Aorta (tissue), 5 donors: Measurements from ENCODE around the gene TFAP2C. TPM values are rescaled to one million over a fixed set of nuclear protein-coding genes. Genes with fewer than 3 reads are reported as not detected.

Experiments used
- ATAC-seq: fragments of 200-7000 bp; cut with Tn5 transposase; one replicate; pipeline ENCODE4 v1.9.1; 2022; ENCODE audit warnings: moderate library complexity; ENCODE audit not compliant: low FRiP score
- DNase-seq, 2 donors: peaks; one replicate each; pipeline ENCODE4 v3.0.0-alpha.2; 2020
- H3K27ac ChIP-seq, 2 donors: one replicate each; pipeline ENCODE4 v1.5.1; 2013; ENCODE audit warnings: low read length in 2 of 2, mild to moderate bottlenecking in 2 of 2, moderate library complexity in 2 of 2, control low read depth in 1 of 2, inconsistent platforms in 1 of 2, low read depth in 1 of 2
- H3K27me3 ChIP-seq, 2 donors: one replicate each; pipeline ENCODE4 v1.6.1; 2013; ENCODE audit warnings: control low read depth in 1 of 2, low read length in 1 of 2, mild to moderate bottlenecking in 1 of 2, moderate library complexity in 1 of 2; ENCODE audit not compliant: insufficient read depth in 2 of 2, control insufficient read depth in 1 of 2
- H3K36me3 ChIP-seq, 2 donors: one replicate each; pipeline ENCODE4 v1.6.1; 2013; ENCODE audit warnings: control low read depth in 1 of 2, low read length in 1 of 2, mild to moderate bottlenecking in 1 of 2; ENCODE audit not compliant: insufficient read depth in 2 of 2, control insufficient read depth in 1 of 2
- H3K4me1 ChIP-seq, 2 donors: one replicate each; pipeline ENCODE4 v1.6.1; 2013; ENCODE audit warnings: low read length in 2 of 2, control low read depth in 1 of 2, mild to moderate bottlenecking in 1 of 2, moderate library complexity in 1 of 2; ENCODE audit not compliant: insufficient read depth in 2 of 2, control insufficient read depth in 1 of 2
- H3K4me3 ChIP-seq, 2 donors: one replicate each; pipeline ENCODE4 v1.5.1; 2013; ENCODE audit warnings: low read length in 2 of 2, control low read depth in 1 of 2, mild to moderate bottlenecking in 1 of 2
- H3K9me3 ChIP-seq: one replicate; pipeline ENCODE4 v1.6.1; 2013; ENCODE audit warnings: mild to moderate bottlenecking, low read length; ENCODE audit not compliant: control insufficient read depth
- WGBS, 2 donors: extraction: QIAGEN DNeasy Blood & Tissue Kit; methylation state at CpG; one replicate each; pipeline ENCODE4 v1.1.7; 2013; 5-methylcytosine and 5-hydroxymethylcytosine counted together
- intact Hi-C, 2 donors: fragments of 100-400 bp; cut with DNase I; formaldehyde crosslinking; loops; one replicate each; pipeline versions ENCODE4 v1.14.2 to v1.15.0; 2022
- polyA plus RNA-seq, 2 donors: library from polyadenylated mRNA; stranded (reverse); fragments of 200-250 nt; gene quantifications; one replicate each; pipeline ENCODE4 v1.2.3, GENCODE V29; 2013
- total RNA-seq, 2 donors: library from RNA; stranded (reverse); fragmentation: NEBNext Ultra II Directional; extraction: Animal tissue kit (Norgen Biotek cat#: 25700); gene quantifications; one replicate each; pipeline ENCODE4 v1.2.1, GENCODE V29; 2021
- donor health status: healthy with polysubstance abuse.
- donor health status: Bipolar disorder and iron deficiency.
- donor health status: DM: no; HTN: no; CAD: no.
- donor health status: DM: no; HTN: no; CAD: no.
- donor health status: DM: yes; HTN: yes; CAD: no.

The TFAP2C gene
- total and polyA plus RNA-seq, 4 donors, result 0.39 to 0.54 TPM; not detected in 2

GRCh38 chr20:56631318-56631989 is 2.3 kb downstream of the TFAP2C start:
- WGBS, 2 donors, result 6 to 10% methylated on average over 39 to 48 of the region's 48 CpGs
- Histone ChIP-seq H3K36me3 (no peaks in the 10 kb centered on the region), H3K27ac (no peak overlapping the region), H3K27me3 (peaks cover 0 to 6% of the 10 kb centered on the region in 2 donors), H3K4me1 (no peaks in the 10 kb centered on the region), H3K9me3 (no peaks in the 10 kb centered on the region), H3K4me3 (no peak overlapping the region)
- DNase-seq, result no peak
- no peak for ATAC-seq
- intact Hi-C loops, result no loop called here

DNA sequence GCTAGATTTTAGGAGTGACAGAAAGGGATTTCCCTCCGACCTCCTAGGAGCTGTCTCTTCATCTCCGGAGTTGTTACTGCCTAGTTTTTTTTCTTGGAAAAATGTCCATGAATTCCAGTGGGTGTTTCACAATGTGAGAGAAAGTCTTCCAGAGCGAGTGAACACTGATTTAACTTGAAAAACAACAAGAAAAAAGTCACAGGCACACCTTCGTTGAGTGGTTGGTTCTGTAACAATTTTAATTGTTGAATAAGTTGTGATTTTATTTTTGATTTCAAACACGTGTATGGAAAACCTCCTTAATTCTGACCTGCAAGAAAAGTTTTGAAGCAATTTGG is 2.9 kb downstream of the TFAP2C start:
- Histone ChIP-seq H3K27me3 (peaks cover 0 to 6% of the 10 kb centered on the region in 2 donors), H3K4me1 (no peaks in the 10 kb centered on the region), H3K36me3 (no peaks in the 10 kb centered on the region), H3K27ac (no peak overlapping the region), H3K9me3 (no peaks in the 10 kb centered on the region), H3K4me3 (no peak overlapping the region)
- ATAC-seq (no peak), DNase-seq (no peak)
- intact Hi-C loops, result no loop called here
- 41 to 55% methylated on average over 5 of the region's 5 CpGs for WGBS, 2 donors

DNA sequence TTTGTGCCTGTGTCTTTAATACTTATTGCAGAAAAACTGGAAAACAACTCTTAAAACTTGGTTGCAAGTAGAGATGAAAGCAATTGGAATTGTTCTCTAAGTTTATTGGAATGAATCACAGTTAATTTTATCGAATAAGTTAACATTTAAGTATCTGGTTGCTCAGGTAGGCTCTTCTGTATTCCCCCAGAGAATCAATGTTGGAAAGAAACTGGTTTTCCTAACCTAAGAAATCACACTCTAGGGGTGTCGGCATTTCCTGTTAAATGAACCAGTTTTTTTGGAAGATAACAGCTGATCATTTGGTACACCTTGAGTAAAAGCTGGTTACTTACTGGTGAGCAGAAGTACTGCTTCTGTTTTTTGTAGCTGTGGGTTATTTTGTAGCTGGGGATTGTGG is 5.2 kb downstream of the TFAP2C start:
- H3K27me3 ChIP-seq, result peaks cover 0 to 5% of the 10 kb centered on the region in 2 donors
- WGBS, 2 donors, result 85 to 91% methylated on average over 2 of the region's 2 CpGs
- DNase-seq (no peak), ATAC-seq (no peak)
- H3K4me1 ChIP-seq, result no peaks in the 10 kb centered on the region
- H3K27ac ChIP-seq, result no peak overlapping the region
- intact Hi-C loops, result no loop called here
- H3K36me3 ChIP-seq, result no peaks in the 10 kb centered on the region
- no peak overlapping the region for H3K4me3 ChIP-seq
- no peaks in the 10 kb centered on the region for H3K9me3 ChIP-seq

DNA sequence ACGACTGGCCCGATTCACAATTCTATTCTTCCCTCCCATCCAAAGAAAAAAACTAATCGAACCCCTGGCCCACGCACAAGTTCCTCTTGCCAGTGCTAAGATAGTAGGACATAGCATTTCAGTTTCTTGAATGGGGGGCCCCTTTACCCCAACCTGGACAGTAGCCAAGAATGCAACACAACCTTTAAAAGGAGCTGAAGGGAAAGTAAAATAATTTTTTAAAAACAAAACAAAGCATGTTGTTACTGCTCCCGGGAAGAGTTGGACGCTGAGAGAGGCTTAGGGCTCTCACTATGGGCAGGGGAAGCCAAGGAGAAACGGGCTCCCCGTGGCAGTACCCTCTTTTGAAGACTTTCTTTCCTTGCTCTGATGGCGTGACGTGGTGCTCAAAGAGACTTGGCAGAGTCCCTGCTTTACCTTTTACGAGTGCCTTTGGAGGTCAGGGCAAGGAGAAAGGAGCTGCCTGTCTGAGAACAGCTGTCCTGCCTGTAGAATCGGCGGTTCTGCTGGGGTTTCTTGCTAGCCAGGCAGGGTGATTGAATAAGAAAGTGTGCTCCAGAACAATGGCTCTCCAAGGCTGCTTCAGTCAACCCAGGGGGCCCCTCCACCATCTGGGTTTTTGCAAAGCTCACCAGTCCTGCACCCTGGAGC is 5.8 kb downstream of the TFAP2C start:
- Histone ChIP-seq H3K4me3 (no peak overlapping the region), H3K4me1 (no peaks in the 10 kb centered on the region), H3K27ac (no peak overlapping the region), H3K9me3 (no peaks in the 10 kb centered on the region), H3K27me3 (peaks cover 0 to 1% of the 10 kb centered on the region in 2 donors), H3K36me3 (no peaks in the 10 kb centered on the region)
- ATAC-seq, result no peak
- 37 to 40% methylated on average over 13 of the region's 13 CpGs for WGBS, 2 donors
- DNase-seq, result no peak
- intact Hi-C loops, result no loop called here

GRCh38 chr20:56636716-56637115 is 7.6 kb downstream of the TFAP2C start:
- intact Hi-C loops, result no loop called here

DNA sequence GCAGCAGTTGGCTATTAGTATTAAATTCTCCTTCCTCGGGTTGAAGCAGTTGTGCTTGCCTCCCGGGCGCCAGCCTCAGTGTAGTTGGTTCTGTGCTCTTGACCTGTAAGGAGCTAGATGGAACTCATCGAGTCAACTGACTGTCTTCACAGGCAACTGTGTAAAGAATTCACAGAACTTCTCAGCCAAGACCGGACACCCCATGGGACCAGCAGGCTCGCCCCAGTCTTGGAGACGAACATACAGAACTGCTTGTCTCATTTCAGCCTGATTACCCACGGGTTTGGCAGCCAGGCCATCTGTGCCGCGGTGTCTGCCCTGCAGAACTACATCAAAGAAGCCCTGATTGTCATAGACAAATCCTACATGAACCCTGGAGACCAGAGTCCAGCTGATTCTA is 8.5 kb downstream of the TFAP2C start:
- ATAC-seq, result no peak
- H3K9me3 ChIP-seq, result no peaks in the 10 kb centered on the region
- intact Hi-C loops, result no loop called here
- H3K4me3 ChIP-seq, result no peak overlapping the region
- no peaks in the 10 kb centered on the region for H3K4me1 ChIP-seq
- no peak overlapping the region for H3K27ac ChIP-seq
- H3K36me3 ChIP-seq, result no peaks in the 10 kb centered on the region
- DNase-seq, result no peak
- no peaks in the 10 kb centered on the region for H3K27me3 ChIP-seq
- 64 to 70% methylated on average over 10 of the region's 10 CpGs for WGBS, 2 donors

More at GRCh38 chr20:56636716-56637115, 7.6 kb downstream of the TFAP2C start:
- Histone ChIP-seq H3K27me3 (no peaks in the 10 kb centered on the region), H3K4me3 (no peak overlapping the region), H3K4me1 (no peaks in the 10 kb centered on the region), H3K9me3 (no peaks in the 10 kb centered on the region), H3K36me3 (no peaks in the 10 kb centered on the region), H3K27ac (no peak overlapping the region)
- ATAC-seq (no peak), DNase-seq (no peak)
- WGBS, 2 donors, result 69 to 70% methylated on average over 3 of the region's 3 CpGs

DNA sequence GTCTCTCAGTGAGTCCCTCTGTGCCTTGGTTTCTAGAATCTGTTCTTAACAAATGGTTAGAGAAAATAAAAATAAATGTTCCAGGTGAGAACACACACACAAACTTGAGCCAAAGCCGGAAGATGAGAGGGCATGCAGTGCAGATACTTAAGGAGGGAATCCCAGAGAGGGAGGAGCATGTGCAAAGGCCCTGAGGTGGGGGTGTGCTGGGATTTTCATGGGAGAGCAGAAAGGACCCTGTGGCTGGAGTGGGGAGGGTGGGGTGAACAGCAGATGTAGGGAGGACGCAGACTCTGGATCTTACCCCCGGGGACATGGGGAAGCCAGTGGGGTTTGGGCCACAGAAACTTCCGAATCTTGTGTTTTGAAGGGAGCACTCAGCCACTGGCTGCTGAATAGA is 17.5 kb downstream of the TFAP2C start:
- Histone ChIP-seq H3K9me3 (no peaks in the 10 kb centered on the region), H3K36me3 (no peaks in the 10 kb centered on the region), H3K27me3 (no peaks in the 10 kb centered on the region), H3K4me1 (no peaks in the 10 kb centered on the region), H3K27ac (no peak overlapping the region), H3K4me3 (no peak overlapping the region)
- DNase-seq, result no peak
- WGBS, 2 donors, result 84 to 86% methylated on average over 4 of the region's 4 CpGs
- intact Hi-C loops, result no loop called here
- no peak for ATAC-seq

DNA sequence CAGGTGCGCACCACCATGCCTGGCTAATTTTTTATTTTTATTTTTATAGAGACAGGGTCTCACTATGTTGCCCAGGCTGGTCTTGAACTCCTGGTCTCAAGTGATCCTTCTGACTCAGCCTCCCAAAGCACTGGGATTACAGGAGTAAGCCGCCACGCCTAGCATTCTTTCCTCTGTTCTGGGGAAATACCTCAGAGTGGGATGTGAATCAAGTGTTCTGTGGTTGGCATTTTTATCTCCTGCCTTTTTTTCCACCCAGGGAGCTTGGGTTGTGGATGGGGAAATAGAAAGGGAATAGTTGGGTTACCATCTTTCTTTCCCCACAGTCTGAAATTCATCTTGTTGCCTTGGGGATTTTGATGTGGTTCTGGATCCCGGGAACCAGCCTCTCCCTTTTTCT is 24.1 kb downstream of the TFAP2C start:
- DNase-seq (no peak), ATAC-seq (no peak)
- no peaks in the 10 kb centered on the region for H3K27me3 ChIP-seq
- H3K36me3 ChIP-seq, result no peaks in the 10 kb centered on the region
- intact Hi-C loops, result no loop called here
- H3K9me3 ChIP-seq, result no peaks in the 10 kb centered on the region
- no peaks in the 10 kb centered on the region for H3K4me1 ChIP-seq
- H3K27ac ChIP-seq, result no peak overlapping the region
- whole genome bisulfite sequencing, 2 donors, result 87 to 92% methylated on average over 4 of the region's 4 CpGs
- H3K4me3 ChIP-seq, result no peak overlapping the region

GRCh38 chr20:56656632-56657031 is 27.5 kb downstream of the TFAP2C start:
- ATAC-seq, result no peak
- H3K4me3 ChIP-seq, result no peak overlapping the region
- intact Hi-C loops, result no loop called here
- no peaks in the 10 kb centered on the region for H3K36me3 ChIP-seq
- H3K27ac ChIP-seq, result no peak overlapping the region
- no peaks in the 10 kb centered on the region for H3K9me3 ChIP-seq
- no peaks in the 10 kb centered on the region for H3K4me1 ChIP-seq
- DNase-seq, result no peak
- no peaks in the 10 kb centered on the region for H3K27me3 ChIP-seq
- 33% methylated on average over 7 of the region's 7 CpGs for WGBS, 2 donors
